ENCODE data around the gene C14orf93. TPM values are rescaled to one million over a fixed set of nuclear protein-coding genes. Genes with fewer than 3 reads are reported as not detected.

C14orf93 gene
- total and polyA plus RNA-seq, 9 donors = 8.8 to 15.9 (median 10.9) TPM

- Histone ChIP-seq H3K27me3 (ENCODE audit: control insufficient read depth, insufficient read depth, low read length) (no peaks in the 10 kb centered on the region), H3K4me1 (ENCODE audit: control insufficient read depth, insufficient read depth, low read length) (peaks cover 11% of the 10 kb centered on the region), H3K4me3 (ENCODE audit: low read length) (peak overlapping the region; percentile 83), H3K27ac (ENCODE audit: low read length) (peak overlapping the region; percentile 98), H3K36me3 (ENCODE audit: control insufficient read depth, insufficient read depth, low read length) (peaks cover 33% of the 10 kb centered on the region), H3K9me3 (replicated peaks; ENCODE audit: control insufficient read depth, low read depth, low read length) (no peaks in the 10 kb centered on the region)
- DNase-seq = no peak
- 7% methylated on average over 7 of the region's 17 CpGs for WGBS (ENCODE audit: insufficient coverage)
Observed at GRCh38 chr14:23033801-23034497, 24.0 kb upstream of the C14orf93 start.

GRCh38 chr14:23033251-23033727 is 23.3 kb upstream of the C14orf93 start:
- no peaks in the 10 kb centered on the region for H3K9me3 ChIP-seq (replicated peaks; ENCODE audit: control insufficient read depth, low read depth, low read length)
- no peak for DNase-seq
- no peak overlapping the region for H3K4me3 ChIP-seq (ENCODE audit: low read length)
- H3K4me1 ChIP-seq (ENCODE audit: control insufficient read depth, insufficient read depth, low read length) = peaks cover 11% of the 10 kb centered on the region
- peaks cover 38% of the 10 kb centered on the region for H3K36me3 ChIP-seq (ENCODE audit: control insufficient read depth, insufficient read depth, low read length)
- no peaks in the 10 kb centered on the region for H3K27me3 ChIP-seq (ENCODE audit: control insufficient read depth, insufficient read depth, low read length)
- 94% methylated on average over 10 of the region's 10 CpGs for WGBS (ENCODE audit: insufficient coverage)
- no peak overlapping the region for H3K27ac ChIP-seq (ENCODE audit: low read length)

- Histone ChIP-seq H3K27ac (ENCODE audit: low read length) (no peak overlapping the region), H3K36me3 (ENCODE audit: control insufficient read depth, insufficient read depth, low read length) (peaks cover 45% of the 10 kb centered on the region), H3K4me3 (ENCODE audit: low read length) (no peak overlapping the region), H3K27me3 (ENCODE audit: control insufficient read depth, insufficient read depth, low read length) (no peaks in the 10 kb centered on the region), H3K9me3 (replicated peaks; ENCODE audit: control insufficient read depth, low read depth, low read length) (no peaks in the 10 kb centered on the region), H3K4me1 (ENCODE audit: control insufficient read depth, insufficient read depth, low read length) (peaks cover 11% of the 10 kb centered on the region)
- 100% methylated on average over 1 of the region's 4 CpGs for WGBS (ENCODE audit: insufficient coverage)
- DNase-seq = no peak
Observed at GRCh38 chr14:23030936-23031335, 21.0 kb upstream of the C14orf93 start.

- WGBS (ENCODE audit: insufficient coverage) = no CpG with 5 or more reads among the region's 2 CpGs
- peaks cover 58% of the 10 kb centered on the region for H3K36me3 ChIP-seq (ENCODE audit: control insufficient read depth, insufficient read depth, low read length)
Observed at GRCh38 chr14:23028799-23029198, 18.9 kb upstream of the C14orf93 start.

GRCh38 chr14:23025151-23025814 is 15.3 kb upstream of the C14orf93 start:
- peaks cover 32% of the 10 kb centered on the region for H3K36me3 ChIP-seq (ENCODE audit: control insufficient read depth, insufficient read depth, low read length)
- no peak for DNase-seq
- no peaks in the 10 kb centered on the region for H3K9me3 ChIP-seq (replicated peaks; ENCODE audit: control insufficient read depth, low read depth, low read length)
- peaks cover 2% of the 10 kb centered on the region for H3K4me1 ChIP-seq (ENCODE audit: control insufficient read depth, insufficient read depth, low read length)
- WGBS (ENCODE audit: insufficient coverage) = 70% methylated on average over 2 of the region's 4 CpGs
- H3K4me3 ChIP-seq (ENCODE audit: low read length) = no peak overlapping the region
- H3K27ac ChIP-seq (ENCODE audit: low read length) = no peak overlapping the region
- H3K27me3 ChIP-seq (ENCODE audit: control insufficient read depth, insufficient read depth, low read length) = no peaks in the 10 kb centered on the region

More at GRCh38 chr14:23028799-23029198, 18.9 kb upstream of the C14orf93 start:
- no peak overlapping the region for H3K27ac ChIP-seq (ENCODE audit: low read length)
- H3K27me3 ChIP-seq (ENCODE audit: control insufficient read depth, insufficient read depth, low read length) = no peaks in the 10 kb centered on the region
- no peaks in the 10 kb centered on the region for H3K9me3 ChIP-seq (replicated peaks; ENCODE audit: control insufficient read depth, low read depth, low read length)
- no peak for DNase-seq
- no peak overlapping the region for H3K4me3 ChIP-seq (ENCODE audit: low read length)
- H3K4me1 ChIP-seq (ENCODE audit: control insufficient read depth, insufficient read depth, low read length) = peaks cover 8% of the 10 kb centered on the region

GRCh38 chr14:23024612-23025075 is 14.7 kb upstream of the C14orf93 start:
- Histone ChIP-seq H3K27me3 (ENCODE audit: control insufficient read depth, insufficient read depth, low read length) (no peaks in the 10 kb centered on the region), H3K27ac (ENCODE audit: low read length) (no peak overlapping the region), H3K36me3 (ENCODE audit: control insufficient read depth, insufficient read depth, low read length) (peaks cover 31% of the 10 kb centered on the region), H3K9me3 (replicated peaks; ENCODE audit: control insufficient read depth, low read depth, low read length) (no peaks in the 10 kb centered on the region), H3K4me3 (ENCODE audit: low read length) (no peak overlapping the region), H3K4me1 (ENCODE audit: control insufficient read depth, insufficient read depth, low read length) (peaks cover 2% of the 10 kb centered on the region)
- 45% methylated on average over 4 of the region's 7 CpGs for WGBS (ENCODE audit: insufficient coverage)
- no peak for DNase-seq

GRCh38 chr14:23023795-23024152 is 13.8 kb upstream of the C14orf93 start:
- peaks cover 24% of the 10 kb centered on the region for H3K36me3 ChIP-seq (ENCODE audit: control insufficient read depth, insufficient read depth, low read length)
- H3K9me3 ChIP-seq (replicated peaks; ENCODE audit: control insufficient read depth, low read depth, low read length) = no peaks in the 10 kb centered on the region
- no CpG with 5 or more reads among the region's 2 CpGs for WGBS (ENCODE audit: insufficient coverage)
- H3K27ac ChIP-seq (ENCODE audit: low read length) = no peak overlapping the region
- H3K4me1 ChIP-seq (ENCODE audit: control insufficient read depth, insufficient read depth, low read length) = peaks cover 2% of the 10 kb centered on the region
- H3K4me3 ChIP-seq (ENCODE audit: low read length) = no peak overlapping the region
- no peaks in the 10 kb centered on the region for H3K27me3 ChIP-seq (ENCODE audit: control insufficient read depth, insufficient read depth, low read length)
- DNase-seq = no peak

GRCh38 chr14:23023022-23023794 is 13.3 kb upstream of the C14orf93 start:
- no peaks in the 10 kb centered on the region for H3K9me3 ChIP-seq (replicated peaks; ENCODE audit: control insufficient read depth, low read depth, low read length)
- WGBS (ENCODE audit: insufficient coverage) = 97% methylated on average over 4 of the region's 8 CpGs
- no peak overlapping the region for H3K4me3 ChIP-seq (ENCODE audit: low read length)
- H3K27ac ChIP-seq (ENCODE audit: low read length) = no peak overlapping the region
- no peak for DNase-seq
- H3K36me3 ChIP-seq (ENCODE audit: control insufficient read depth, insufficient read depth, low read length) = peaks cover 19% of the 10 kb centered on the region
- H3K27me3 ChIP-seq (ENCODE audit: control insufficient read depth, insufficient read depth, low read length) = no peaks in the 10 kb centered on the region
- peaks cover 2% of the 10 kb centered on the region for H3K4me1 ChIP-seq (ENCODE audit: control insufficient read depth, insufficient read depth, low read length)

GRCh38 chr14:23021889-23022442 is 12.0 kb upstream of the C14orf93 start:
- Histone ChIP-seq H3K36me3 (ENCODE audit: control insufficient read depth, insufficient read depth, low read length) (peaks cover 17% of the 10 kb centered on the region), H3K27me3 (ENCODE audit: control insufficient read depth, insufficient read depth, low read length) (no peaks in the 10 kb centered on the region), H3K4me3 (ENCODE audit: low read length) (no peak overlapping the region), H3K4me1 (ENCODE audit: control insufficient read depth, insufficient read depth, low read length) (peaks cover 2% of the 10 kb centered on the region), H3K9me3 (replicated peaks; ENCODE audit: control insufficient read depth, low read depth, low read length) (no peaks in the 10 kb centered on the region), H3K27ac (ENCODE audit: low read length) (no peak overlapping the region)
- WGBS (ENCODE audit: insufficient coverage) = 43% methylated on average over 1 of the region's 7 CpGs
- no peak for DNase-seq

GRCh38 chr14:23021434-23021833 is 11.5 kb upstream of the C14orf93 start:
- H3K4me1 ChIP-seq (ENCODE audit: control insufficient read depth, insufficient read depth, low read length) = peaks cover 2% of the 10 kb centered on the region
- peak; percentile 40 for DNase-seq
- no peak overlapping the region for H3K27ac ChIP-seq (ENCODE audit: low read length)
- H3K9me3 ChIP-seq (replicated peaks; ENCODE audit: control insufficient read depth, low read depth, low read length) = no peaks in the 10 kb centered on the region
- peaks cover 17% of the 10 kb centered on the region for H3K36me3 ChIP-seq (ENCODE audit: control insufficient read depth, insufficient read depth, low read length)
- 19% methylated on average over 9 of the region's 9 CpGs for WGBS (ENCODE audit: insufficient coverage)
- no peak overlapping the region for H3K4me3 ChIP-seq (ENCODE audit: low read length)
- no peaks in the 10 kb centered on the region for H3K27me3 ChIP-seq (ENCODE audit: control insufficient read depth, insufficient read depth, low read length)

All from muscle of leg (tissue), 11 donors.